DMS114 treated with DMSO at 0.1 percent for 48 hours (cell line): ENCODE measurements around the gene MAP7.

ENCODE experiments used
- DNase-seq: peaks from one replicate; lab custom pipeline; 2025; ENCODE audit not compliant: unreplicated experiment; lab: John Stamatoyannopoulos, UW

Gene MAP7

DNA sequence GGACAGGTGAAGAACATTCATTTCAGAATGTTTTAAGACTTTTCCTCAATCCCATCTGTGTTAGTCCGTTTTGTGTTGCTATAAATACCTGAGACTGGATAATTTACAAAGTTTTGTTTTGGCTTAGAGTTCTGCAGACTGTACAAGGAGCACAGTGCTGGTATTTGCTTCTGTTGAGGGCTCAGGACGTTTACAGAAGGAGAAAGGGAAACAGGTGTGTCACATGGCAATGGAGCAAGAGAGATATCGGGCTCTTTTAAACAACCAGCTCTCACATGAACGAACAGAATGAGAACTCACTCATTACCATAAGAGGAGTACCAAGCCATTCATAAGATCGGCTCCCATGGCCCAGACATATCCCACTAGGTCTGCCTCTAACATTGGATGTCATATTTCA is 16.7 kb downstream of the MAP7 start:
- no peak for DNase-seq

DNA sequence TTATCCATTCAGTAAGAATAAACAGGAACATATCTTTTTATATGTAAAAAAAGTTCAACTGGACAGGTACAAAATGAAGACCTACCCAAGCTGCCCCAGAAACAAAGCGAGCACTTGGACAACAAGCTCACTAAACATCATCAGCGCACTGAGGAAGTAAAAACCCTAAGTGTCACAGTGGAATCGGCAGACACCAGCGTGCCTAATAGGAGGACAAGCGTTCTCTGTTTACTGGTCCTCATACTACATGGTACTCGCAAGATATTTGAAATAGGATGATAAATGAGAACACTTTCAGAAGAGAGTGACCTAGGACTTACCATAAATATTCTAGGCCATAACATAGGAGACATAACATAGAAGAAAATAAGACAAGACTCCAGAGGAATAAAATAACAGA is 18.2 kb downstream of the MAP7 start:
- no peak for DNase-seq

DNA sequence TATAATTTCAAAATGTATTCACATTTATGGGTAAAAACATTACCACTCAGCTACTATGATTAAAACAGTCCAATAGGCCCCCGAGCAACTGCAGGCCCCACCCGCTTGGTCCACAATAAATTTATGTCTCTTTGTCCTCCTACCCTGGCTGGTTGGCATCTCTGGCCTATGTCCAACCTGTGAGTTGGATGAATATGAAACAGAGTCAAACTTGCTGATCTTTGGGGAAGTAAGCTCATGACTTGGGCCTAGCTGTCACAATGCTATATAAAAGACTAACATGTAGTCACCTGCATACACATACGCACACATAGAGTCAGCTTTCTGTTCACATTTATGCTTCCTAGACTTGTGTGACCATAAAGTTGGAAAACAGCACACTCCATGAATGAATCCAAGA is 20.5 kb downstream of the MAP7 start:
- no peak for DNase-seq

DNA sequence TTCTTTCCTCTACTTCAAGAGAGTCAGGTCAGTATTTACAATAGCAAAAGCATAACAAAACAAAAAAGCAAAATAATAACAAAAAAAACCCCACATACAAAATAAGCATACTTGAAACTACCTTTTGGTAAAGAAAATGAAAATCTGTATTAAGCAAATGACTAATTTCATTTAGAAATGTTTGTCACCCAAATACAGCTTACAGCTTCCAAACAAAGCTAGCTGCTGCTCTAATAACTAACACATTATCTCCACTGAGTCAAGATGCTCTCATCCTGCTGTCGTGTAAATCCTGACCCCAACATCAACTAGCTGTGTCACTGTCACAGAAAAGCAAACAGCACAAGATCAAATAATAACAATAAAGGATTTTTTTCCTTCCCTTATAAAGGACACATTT is 21.7 kb downstream of the MAP7 start:
- DNase-seq: no peak

DNA sequence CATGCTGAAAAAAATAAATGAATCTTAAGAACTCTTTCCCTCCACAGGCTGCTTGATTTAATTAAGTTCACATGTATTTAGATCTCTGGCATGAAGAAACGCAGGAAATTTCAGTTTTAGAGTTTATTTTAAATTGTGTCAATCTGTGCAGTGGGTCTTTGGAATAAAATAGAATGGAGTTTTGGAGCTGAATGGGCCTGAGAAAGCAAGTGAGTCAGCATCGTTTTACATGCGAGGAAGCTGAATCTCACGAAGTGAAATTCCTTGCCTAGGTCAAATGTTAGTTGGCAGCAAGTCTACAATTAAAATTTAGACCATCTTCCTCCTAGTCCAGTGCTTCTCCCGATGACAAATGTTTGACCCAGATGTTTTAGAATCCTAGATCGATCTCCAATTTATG is 22.4 kb downstream of the MAP7 start:
- DNase-seq: no peak

DNA sequence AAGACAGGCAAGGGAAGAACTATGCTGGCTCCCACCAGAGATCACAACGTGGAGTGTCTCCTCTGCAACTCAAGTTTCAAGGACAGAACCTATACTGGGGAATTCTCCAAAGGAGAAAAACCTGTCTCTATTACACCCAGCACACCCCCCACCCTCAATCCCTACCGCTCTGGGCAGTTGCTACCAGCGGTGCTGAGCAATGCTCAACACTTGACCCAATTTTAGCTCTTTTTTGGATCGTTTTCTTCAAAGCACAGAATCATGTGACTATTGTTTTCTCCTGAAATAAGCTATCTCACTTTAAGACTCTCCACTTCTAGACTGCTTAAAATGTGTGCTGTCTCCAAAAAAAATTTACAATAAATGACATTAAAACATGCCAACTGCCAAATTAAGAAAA is 23.3 kb downstream of the MAP7 start:
- no peak for DNase-seq

DNA sequence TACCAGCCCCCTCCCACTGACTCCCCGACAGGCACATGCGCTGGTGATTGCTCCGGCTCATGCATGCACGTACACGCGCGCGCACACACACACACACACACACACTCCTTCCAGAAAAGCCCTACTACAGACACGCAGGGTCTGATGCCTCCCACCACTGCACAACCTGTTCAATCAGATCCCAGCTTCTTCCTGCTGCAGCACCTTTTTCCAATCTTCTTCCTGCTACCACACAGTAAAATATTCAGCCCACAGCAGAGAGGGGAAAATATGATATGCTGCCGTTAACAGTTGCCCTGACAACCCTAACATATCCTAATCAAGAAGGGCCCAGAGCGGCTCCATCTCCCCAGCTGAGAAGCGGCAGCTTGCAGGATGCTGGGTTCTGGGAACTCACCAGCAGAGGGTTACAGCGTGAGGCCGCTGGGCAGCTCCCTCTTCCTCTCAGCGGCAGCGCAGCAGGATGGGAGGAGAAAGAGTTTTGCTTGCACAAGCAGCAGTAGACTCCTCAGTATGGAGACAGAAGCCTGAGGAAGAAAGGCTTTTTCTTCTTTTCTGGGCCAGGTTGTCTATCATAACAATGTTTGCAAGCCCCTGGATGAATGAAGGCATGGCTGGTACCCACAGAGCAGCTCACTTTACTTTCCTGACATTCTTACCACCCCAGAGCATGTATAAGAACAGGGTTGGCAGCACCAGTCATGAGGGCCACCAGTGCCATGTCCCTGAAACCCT is 23.9 kb downstream of the MAP7 start:
- peak; percentile 29 for DNase-seq

DNA sequence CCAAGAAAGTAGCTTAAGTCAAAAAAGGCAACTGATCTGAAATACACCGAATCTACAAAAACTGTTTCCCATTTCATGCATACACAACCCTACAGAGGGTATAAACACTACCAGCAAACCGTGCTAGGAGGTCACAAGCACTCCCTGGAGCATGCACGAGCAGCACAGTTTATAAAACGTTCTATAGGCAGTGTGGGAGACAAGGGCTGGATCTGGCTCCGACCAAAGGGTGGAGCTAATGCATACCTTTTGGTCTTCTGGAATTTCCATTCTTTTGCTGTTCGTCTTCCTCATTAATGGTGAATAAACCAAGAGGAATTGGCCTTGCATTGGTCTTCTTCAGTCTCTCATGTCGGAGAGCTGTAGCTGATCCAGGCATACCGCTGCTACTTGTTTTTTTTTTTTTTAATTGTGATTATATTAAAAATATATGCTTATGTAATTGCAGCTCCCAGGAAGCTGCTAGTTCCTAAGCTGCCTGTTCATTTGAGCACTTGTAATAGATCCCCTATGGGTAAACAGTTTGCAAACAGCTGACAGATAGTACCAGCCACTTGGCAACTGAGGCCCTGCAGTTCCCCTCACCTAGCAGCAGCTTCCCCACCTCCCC is 24.5 kb downstream of the MAP7 start:
- DNase-seq: no peak

DNA sequence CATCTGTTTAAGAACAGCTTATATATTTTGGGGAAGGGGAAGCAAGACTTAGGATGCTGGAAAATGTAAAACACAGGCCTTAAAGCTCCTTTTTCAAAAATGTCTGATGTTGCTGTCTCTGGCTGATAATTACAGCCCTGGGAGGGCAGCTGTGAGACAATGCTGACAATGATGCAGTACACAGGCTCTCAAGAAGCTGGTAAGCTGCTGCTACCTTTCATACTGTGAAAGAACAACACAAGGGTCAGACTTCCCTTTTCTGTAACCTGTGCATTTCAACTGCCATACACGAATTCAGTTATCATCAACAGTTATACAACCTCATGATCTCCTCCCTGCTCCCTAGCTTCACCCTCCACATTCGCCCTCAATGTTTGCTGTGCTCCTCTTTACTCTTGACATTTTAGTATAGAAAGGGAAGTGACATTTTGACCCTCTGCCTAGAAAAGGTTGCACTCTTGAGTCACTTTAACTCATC is 25.2 kb downstream of the MAP7 start:
- DNase-seq: no peak

DNA sequence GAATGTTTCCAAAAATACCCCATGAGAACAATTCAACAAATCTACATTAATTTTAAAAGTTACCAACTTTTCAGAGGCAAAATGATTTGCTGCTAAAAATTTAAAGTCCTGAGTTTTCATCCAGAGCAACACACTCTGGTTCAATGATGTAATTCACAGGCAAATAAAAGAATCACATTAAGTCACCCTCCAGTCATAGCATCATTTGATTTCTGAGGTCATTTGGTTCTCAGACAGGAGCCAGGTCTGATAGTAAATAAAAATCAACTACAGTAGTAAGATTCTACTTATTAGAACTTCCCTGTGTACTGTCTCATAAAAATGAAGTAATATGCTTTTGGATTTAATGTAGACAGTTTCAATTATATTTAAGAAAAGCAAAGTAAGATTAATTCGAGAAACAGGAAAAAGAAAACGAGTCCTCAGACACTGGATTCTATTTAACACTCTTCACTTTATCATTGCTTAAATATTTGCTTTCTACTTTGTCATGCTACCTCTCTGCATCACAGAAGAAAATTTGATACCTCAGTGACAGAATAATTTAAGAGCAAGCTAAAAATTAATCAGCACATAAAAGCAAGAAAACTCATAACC is 25.8 kb downstream of the MAP7 start:
- no peak for DNase-seq

DNA sequence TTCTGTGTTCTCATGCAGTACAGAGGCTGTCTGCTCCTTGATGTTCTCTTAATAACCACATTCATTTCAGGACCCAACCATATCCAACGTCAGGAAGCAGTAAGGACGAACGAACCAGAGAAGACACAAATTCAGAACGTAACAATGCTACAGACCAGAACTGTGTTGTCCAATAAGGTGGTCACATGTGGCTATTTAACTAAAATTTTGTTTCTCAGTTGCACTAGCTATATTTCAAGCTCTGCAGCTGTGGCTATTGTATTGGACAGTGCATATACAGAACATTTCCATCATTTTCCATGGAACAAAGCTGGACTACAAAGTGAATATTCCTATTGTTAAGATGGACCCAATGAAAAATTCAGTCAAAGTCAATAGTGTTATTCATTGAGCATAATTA is 27.0 kb downstream of the MAP7 start:
- DNase-seq: no peak

DNA sequence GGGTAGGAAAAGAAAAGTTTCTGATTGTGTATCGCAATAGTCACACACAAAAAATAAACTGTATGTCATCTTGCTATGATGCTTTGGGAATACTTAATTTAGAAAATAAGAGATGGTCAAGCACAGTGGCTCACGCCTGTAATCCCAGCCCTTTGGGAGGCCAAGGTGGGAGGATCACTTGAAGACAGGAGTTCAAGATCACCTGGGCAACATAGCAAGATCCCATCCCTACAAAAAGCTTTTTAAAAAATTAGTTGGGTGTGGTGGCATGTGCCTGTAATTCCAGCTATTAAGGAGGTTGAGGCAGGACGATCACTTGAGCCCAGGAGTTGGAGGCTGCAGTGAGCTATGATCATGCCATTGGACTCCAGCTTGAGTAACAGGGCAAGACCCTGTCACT is 27.6 kb downstream of the MAP7 start:
- DNase-seq: no peak

DNA sequence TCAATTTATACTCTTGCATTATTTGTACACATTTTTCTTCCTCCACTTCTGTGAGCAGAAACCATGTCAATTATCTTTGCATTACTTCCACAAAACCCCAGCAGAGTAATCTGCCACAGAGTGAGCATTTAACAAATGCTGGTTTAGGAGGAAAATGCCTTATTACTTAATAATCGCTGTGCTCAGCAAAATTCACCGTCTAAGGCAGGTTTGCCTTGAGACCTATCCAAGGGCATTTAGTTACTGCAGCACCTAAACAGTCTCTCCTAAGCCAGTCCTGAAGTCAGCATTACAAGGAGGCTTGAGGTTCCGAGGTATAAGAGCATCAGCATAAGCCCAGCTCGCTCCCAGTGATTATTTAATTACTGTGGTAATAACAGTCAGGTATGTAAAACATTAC is 28.3 kb downstream of the MAP7 start:
- DNase-seq: no peak

DNA sequence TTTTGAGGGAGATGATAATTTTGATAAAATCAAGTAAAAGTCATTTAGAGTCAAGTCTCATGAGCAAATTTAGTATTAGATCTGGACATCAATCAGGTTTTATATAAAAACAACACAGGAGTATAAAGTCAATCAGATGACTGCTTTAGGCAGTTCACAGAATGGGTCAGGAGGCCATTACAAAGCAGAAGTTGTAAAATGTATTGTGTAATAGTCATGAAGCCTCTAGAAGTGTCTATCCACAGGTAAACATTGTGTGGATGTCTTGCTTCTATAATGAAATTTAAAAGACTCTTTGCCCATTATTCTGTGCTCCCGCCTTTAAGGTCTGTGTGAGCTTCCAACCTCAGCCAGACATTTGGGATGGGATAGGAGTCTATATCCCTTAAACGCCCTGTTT is 28.8 kb downstream of the MAP7 start:
- DNase-seq: no peak

DNA sequence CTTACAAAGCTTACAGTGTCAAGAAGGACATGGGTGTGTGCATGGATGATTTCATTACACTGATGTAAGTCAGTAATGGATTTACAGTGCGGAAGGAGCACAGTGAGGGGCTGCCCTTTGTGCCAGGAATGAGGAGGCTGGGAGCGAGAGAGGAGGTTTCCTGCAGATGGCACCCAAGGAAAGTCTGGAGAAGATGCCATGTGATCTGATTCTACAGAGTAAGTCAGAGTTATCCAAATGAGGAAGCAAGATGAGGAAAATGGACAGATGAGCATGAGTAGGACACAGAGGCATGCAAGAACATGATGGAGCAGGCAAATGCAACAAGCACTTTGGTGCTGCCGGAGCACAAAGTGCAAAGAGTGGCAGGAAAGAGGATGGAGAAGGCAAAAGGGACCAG is 29.7 kb downstream of the MAP7 start:
- DNase-seq: no peak

DNA sequence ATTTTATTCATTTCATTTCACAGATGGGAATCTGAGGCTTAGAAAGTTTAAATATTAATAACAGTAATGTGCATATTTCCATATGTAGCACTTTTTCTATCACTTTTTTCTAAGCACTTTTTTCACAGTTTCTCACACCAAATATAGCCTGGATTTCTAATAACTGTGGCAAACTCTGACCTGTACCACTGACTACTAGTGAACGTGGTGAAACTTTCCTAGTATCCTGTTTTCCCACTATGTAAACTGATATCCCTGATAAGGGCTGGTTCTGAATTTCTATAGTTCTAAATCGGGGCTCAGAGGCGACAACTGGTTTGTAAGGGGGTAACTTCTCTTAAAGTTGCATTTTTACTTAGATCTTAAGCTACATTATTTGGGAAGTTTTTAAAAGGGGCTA is 32.6 kb downstream of the MAP7 start:
- DNase-seq: no peak

DNA sequence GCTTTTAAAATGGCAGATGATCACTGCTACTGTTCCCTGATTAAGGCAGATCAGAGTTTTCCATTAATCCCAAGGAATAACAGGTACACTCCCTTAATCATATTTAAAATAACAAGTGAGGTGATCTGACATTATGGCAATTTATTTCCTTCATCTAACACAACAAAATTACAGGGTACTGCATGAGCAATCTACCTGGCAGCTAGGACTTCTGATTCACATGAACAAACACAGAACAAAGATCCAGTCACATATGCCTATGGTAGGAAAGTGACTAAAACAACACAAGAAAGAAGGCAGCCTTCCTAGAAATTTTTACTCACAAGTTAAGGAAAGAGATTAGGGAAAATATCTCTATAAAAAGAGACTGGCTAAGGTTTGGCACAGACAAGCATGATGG is 33.2 kb downstream of the MAP7 start:
- DNase-seq: no peak

DNA sequence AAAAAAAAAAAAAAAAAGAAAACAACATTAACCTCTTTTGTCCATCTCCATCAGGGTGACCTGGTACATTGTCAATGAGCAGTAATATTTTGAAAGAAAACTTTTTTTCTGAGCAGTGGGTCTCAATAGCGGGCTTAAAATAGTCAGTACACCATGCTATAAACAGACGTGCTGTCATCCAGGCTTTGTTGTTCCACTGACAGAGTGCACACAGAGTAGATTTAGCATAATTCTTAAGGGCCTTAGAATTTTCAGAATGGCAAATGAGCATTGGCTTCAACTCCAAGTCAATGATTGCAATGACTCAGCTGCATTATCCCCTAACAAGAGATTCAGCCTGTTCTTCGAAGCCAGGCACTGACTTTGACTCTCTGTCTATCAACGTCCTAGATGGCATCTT is 35.6 kb downstream of the MAP7 start:
- DNase-seq: no peak

DNA sequence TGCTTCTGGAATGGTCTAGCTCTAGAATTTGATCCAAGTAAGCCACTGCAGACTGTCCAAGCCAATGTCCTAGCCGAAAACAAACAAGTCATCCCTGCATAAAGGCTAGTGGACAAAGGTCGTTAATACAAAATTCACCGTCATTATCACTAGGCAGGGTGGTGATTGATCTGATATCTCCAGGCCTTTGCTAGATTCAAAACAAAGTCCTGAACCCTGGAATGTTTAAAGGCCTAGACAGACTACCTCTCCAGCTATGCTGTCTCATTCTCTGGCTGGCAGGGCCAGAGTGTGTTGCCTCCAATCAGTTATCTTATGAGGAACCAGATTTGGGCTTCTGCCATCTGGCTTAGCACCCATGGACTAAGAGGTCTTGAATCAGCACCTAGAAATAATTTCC is 38.3 kb downstream of the MAP7 start:
- no peak for DNase-seq

DNA sequence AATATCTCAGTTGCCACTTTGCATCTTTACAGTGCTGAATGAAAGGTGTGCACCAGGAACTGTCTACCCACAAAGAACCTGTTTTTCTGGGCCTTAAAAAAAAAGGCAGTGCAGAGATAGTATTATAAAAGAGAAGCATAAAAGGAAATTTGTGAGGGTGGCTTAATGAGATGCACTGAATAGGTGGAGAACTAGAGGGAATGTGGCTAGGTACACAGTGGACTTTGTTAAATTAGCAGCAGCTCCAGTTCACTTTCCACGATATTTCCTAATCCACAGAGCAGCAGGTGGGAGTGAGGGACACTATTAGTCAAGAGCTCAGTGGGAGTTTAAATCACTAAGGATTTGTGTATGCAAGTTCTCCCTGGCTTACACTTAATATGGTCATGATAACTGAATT is 38.8 kb downstream of the MAP7 start:
- DNase-seq: no peak

DNA sequence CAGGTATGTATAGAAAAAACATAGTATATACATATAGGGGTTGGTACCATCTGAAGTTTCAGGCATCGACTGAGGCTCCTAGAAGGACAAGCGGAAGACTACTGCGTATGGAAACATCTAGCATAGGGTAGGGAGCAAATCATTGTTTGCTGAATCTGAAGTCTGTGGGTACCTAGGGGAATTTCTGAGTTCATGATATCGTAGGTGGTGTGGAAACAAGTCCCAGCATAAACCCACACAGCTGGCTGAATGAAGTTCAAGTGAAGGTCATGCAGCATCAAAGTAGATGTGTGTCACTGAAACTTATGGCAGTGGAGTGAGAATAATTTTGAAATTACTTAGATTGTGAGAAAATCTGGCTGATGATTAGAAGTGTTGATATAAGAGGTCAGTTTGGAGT is 39.4 kb downstream of the MAP7 start:
- no peak for DNase-seq

DNA sequence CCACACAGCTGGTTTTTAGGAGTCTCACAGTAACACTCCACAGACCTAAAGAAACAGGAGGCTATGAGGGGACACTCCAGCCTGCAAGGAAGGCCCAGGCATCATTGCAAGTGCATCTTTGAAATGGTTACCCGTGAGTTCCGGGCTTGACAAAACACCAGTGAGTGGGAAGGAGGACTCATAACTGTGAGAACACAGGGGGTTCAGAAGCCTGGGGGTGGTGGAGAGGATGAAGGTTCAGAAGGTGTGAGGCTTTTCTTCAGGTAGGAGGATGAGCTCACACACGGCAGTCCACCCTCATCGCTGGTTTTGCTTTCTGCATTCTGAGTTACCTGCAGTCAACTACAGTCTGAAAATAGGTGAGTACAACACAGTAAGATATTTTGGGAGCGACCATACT is 39.9 kb downstream of the MAP7 start:
- DNase-seq: no peak
